Stimulated activated CD4-positive, alpha-beta T cell treated with anti-CD3 and anti-CD28 coated beads, Interleukin-12 subunit alpha, Interleukin-12 subunit beta, amount 100 ng/mL, for 4 hours (primary cell): ENCODE measurements around the gene COL2A1.
"Not testable (repeated sequence)": the region's sequence is repeated elsewhere in the genome, so short reads cannot be mapped to it uniquely, and the experiment has no call there.

Source experiments
- DNase-seq: peaks from one replicate; pipeline ENCODE4 v3.0.0-alpha.2; 2020

COL2A1 gene

DNA sequence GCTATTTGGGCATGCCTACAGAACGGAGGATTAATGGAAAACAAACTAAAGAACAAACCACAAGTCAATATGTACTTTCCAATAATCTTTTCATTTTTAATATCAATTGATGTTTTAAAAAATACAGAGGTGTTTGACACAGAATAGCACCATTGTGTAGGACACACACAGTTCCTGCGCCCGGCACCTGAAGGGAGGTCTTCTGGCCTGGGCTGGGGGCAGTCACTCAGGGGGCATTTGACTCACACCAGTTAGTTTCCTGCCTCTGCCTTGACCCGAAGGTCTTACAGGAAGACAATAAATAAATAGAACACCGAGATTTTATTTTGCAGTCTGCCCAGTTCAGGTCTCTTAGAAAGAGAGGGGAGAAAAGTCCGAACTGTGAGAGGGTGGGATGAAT lies 31.4 kb downstream of the COL2A1 start:
- no peak for DNase-seq

GRCh38 chr12:47970843-47971242 lies 33.4 kb downstream of the COL2A1 start:
- DNase-seq, result no peak

- no peak for DNase-seq
Observed at GRCh38 chr12:47969845-47970244, 34.4 kb downstream of the COL2A1 start.

DNA sequence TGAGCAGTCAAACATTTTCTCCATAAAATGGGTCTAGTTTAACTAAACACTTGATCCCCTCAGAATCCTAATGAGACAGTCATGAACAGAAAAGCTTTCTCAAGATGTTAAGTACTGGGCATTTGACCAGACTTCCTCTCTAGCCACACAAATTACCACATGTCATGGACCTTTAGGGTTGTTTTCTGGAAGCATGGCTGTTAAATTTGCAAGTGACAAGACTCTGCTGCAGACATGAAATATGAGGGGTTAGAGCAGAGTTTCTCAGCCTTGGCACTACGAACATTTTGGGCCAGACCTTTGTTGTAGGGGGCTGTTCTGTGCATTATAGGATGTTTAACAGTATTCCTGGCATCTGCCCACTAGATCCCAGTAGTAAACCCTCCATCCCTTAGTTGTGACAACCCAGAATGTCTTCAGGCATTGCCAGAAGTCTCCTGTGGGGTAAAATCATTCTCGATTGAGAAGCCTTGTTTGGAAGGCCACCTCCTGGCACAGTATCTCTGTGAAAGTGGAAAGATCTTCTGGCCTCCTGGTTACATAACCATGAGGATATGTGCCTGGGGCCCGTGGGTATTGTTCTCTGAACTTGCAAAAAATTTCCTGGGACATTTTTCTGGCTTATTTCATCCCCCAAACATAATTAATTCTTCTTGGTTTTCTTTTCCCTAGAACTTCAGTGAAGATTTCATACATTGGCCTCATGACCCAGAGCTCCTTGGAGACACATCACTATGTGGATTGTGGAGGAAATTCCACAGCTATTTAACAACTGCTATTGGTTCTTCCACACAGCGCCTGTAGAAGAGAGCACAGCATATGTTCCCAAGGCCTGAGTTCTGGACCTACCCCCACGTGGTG lies 36.6 kb downstream of the COL2A1 start:
- no peak for DNase-seq

DNA sequence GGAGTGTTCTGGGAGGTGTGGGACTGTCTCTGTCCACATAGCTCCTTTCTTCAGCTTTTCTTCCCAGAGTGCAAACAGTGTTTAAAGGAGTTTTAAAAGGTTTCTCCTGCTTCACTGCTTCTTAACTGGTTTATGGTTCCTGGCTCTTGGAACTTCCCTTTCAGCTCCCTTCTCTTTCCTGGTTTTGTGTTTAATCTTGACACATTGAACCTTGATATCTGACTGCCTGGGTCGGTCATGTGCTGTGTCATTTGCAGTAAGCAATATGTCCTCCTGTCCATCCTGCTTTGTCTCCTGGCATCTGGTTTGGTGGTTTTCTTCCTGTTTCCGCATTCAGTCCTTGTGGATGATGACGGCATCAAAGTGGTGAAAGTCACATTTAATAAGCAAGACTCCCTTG lies 38.7 kb downstream of the COL2A1 start:
- no peak for DNase-seq

GRCh38 chr12:47964106-47964728 lies 40.1 kb downstream of the COL2A1 start:
- DNase-seq, result peak; percentile 7

DNA sequence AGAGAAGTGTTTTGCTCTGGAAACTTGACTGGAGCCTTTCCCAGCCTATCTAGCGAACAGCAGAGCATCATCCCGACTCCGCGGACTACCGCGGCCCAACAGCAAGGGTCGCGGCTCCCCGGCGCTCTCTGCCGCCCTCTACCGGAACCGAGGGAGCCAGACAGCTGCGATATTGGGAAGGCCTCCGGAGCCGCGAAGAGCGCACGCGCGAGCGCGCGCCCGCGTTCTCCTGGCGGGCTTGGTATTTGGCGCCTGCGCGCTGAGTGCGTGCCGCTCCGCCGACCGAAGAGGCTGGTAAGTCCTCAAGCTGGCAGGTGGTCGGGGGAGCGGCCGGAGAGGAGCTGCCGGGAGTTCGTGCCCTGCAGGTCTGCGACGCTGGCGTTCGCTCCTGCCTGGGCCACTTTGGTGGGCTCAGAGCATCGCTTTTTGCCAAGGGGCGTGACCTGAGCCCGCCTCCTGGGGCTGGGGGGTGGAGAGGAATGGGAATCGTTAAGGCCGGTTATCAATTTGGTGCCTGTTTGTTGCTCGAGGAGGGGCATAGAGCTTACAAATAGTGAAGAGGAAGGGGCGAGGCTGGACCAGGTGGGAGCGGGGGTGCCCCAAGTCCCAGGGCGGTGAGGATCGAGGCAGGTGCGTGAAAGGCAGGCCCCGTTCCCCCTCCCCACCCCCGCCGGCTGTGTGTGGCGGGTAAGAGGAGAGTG lies 40.8 kb downstream of the COL2A1 start, which contains the start of gene TMEM106C:
Gene TMEM106C, plus strand, starts transcription at position 257 of the 701 bp plus-strand sequence. CDS start 641 bp downstream, outside the sequence.
- DNase-seq, result peak; percentile 91

DNA sequence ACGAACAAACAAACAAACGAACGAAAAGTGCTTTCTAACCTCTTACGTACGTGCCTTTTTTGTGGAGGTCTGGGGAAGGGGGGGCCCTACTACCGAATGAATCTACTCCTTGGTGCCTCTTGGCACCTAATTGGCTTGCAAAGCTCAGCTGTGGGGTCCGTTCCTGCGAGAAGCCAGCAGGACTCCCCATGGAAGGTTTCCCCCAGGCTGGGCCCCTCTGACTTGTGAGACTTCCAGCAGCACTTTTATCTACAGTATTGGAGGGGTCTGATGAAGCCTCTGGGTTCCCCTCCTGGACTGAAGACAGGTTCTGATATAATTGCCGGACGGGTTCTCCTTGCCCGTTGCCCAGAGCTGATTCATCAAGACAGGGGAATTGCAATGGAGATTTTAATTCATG lies 42.1 kb downstream of the COL2A1 start:
- no peak for DNase-seq

DNA sequence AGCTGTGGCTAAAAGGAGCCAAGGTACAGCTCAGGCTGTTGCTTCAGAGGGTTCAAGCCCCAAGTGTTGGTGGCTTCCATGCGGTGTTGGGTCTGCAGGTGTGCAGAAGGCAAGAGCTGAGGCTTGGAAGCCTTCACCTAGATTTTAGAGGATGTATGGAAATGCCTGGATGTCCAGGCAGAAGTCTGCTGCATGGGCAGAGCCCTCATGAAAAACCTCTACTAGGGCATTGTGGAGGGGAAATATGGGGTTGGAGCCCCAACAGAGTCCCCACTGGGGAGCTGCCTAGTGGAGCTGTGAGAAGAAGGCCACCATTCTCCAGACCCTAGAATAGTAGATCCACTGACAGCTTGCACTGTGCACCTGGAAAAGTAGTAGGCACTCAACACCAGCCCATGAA lies 46.6 kb downstream of the COL2A1 start:
- DNase-seq, result not testable (repeated sequence)

- no peak for DNase-seq
Observed at GRCh38 chr12:47955059-47955458, 49.2 kb downstream of the COL2A1 start.

DNA sequence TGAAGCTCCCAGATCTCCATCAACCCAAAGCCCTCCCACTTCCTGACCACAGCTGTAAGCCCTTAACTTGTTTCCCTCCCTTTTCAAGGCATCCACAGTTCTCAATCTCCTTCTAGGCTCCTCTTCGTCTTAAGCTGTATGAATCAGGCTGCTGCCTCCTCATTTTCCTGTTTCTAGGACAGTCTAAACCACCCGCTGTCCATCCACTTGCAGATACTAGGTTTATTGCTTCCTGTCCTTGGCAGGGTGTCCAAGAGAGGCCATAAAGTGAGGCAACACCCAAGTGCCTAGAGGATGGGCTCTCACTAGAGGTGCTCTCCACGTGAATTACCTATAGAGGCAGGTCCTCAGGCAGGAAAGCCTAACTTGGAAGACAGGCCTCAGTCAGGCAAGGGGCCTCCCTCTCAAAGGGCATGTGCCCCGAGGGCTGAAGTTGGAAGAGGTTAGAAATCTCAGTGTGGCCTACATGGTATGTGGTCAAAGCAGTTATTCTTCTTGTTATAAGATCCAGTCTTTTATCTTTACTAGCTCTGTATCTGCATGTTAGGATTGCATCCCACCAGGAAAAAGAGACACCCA lies 49.7 kb downstream of the COL2A1 start:
- no peak for DNase-seq

DNA sequence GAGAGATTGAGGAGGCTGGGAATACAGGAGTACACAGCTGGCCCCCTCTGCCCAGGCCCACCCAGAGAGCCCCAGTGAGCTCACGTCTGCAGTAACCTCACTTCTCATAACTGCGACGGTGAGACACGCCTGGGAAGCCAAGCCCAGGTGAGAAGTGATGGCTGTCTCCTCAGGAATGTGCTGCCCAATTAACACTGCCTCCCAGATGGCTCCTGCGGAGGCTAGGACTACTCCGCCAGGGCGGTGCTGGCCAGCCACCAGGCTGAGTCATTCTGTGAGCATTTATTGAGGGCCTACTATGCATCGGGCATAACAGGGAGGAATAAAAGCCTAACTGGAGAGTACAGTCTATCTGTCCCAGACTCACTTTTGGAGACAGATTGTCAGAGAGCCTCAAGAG lies 50.2 kb downstream of the COL2A1 start:
- DNase-seq, result no peak

GRCh38 chr12:47950856-47951468 lies 53.3 kb downstream of the COL2A1 start:
- DNase-seq, result no peak

- peak; percentile 43 for DNase-seq
Observed at GRCh38 chr12:47949441-47950341, 54.6 kb downstream of the COL2A1 start.

DNA sequence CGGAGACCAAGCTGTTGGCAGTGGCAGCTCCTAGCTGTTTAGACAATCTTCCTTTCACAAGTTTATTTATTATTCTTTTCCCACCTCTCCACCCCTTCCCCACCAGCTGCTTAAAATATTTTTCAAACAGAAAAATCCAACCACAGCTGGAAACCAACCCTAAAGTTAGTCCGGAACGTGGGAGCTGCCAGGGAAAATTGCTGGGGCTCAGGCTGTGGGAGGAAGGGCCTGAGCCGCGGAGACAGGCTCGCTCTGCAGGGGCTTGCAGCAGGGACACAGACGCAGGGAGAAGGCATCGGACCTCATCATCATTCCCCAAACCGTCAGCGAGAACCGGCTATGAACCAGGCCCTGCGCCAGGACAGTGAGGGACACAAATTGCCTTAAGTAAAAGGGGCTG lies 56.9 kb downstream of the COL2A1 start:
- no peak for DNase-seq

- DNase-seq, result no peak
Observed at GRCh38 chr12:47946413-47947323, 57.6 kb downstream of the COL2A1 start.

DNA sequence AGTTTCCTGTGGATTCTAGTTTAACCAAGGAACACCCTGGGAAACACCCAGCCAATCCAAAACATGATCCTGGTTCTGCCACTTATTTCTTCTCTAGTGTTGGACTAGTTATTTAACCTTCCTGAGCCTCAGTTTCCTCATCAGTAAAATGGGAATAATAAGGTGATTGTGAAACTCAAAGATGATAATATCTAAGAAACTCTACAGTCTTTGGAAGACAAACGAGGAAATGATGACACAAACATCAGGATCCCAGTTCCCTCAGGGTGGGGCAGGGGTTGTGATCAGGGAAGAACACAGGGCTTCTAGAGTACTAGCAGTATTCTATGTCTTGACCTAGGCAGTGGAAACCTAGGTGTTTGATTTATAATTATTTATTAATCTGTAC lies 58.9 kb downstream of the COL2A1 start:
- no peak for DNase-seq

DNA sequence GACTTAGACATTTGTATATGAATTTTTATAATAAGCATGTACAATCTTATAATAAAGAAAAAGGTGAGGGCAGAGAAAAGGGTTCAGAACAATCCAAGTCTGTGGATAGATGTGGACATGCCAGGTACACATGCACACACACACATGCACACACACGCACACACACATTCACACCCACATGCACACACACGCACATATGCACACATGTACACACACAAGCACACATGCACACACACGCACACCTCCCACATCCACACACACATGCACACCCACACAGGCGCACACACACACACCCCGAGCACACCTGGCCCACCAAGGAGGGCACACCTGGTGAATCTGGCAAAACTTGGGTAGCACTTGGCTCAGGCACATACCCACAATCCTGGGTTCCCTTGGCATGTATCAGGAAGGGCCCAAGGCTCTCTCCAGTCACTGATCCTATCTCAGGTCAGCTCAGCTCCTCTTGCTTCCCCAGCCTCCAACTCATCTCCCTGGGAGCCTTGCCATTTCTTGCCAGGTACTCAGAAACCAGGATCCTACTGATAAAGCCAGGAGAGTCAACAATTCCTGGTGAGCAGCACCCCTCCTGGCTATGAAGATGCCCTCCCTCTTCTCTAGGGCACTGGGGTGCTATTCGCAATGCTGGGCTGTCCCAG lies 59.5 kb downstream of the COL2A1 start:
- DNase-seq, result no peak

DNA sequence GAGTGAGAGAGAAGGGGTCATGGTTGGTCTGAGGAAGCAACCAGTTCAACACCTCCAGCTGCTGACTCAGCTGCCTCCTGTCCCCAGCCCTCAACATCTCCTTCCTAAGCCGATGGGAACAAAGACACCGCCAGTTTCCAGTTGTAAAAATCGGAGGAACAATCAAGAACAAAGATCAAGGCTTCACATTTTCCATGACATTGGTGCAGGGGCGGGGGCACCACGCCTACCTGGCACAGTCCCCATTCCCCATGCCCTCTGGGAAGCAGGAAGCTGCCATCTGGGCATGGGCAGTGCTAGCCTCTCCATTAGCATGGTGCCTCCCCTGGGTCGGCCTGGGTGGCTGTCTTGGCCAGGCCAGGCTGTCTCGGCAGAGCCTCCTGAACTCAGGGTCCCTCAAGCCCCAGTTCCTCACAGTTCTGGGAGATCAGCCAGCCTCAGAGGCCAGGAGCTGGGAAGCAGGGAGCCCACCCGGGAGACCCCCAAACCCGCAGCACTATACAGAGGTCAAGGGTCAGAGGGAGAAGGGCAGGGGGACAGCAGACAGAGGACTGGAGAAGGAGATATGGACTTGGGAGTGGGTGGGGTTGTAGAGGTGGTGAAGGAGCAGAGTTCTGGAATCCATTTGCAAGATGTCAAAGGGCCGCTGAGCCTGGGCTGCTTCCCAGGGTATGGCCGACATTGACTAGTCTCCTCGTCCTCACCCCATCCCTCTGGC lies 60.5 kb downstream of the COL2A1 start:
- no peak for DNase-seq
